IMR-90 (cell line): ENCODE measurements around the gene TMCC1. TPM values are rescaled to one million over a fixed set of nuclear protein-coding genes. Genes with fewer than 3 reads are reported as not detected.

Experiments used
- ATAC-seq: fragments of 200-7000 bp; cut with Tn5 transposase; 2 replicates; pipeline ENCODE4 v1.9.1; 2020; ENCODE audit warnings: low read depth, mild to moderate bottlenecking, moderate library complexity
- BruUV-seq: library from RNA; stranded (reverse); fragments of 400-500 nt; replicated peaks from 2 replicates; lab custom pipeline; 2021; lab: Mats Ljungman, UMichigan
- CTCF ChIA-PET: fragments of 300-600 bp; formaldehyde crosslinking; extraction: SDS; loops from one replicate; lab custom pipeline; 2021; ENCODE audit warnings: antibody characterized with exemption; lab: Yijun Ruan, JAX
- POLR2A ChIA-PET: fragments of 300-600 bp; sonication (Branson Sonifier 250); formaldehyde crosslinking; loops from one replicate; lab custom pipeline; 2022; ENCODE audit warnings: antibody characterized with exemption; ENCODE audit not compliant: unreplicated experiment; lab: Charles Lee
- DNase-seq: peaks from one replicate; pipeline ENCODE4 v3.0.0; 2013
- H2AFZ ChIP-seq: replicated peaks from 2 replicates; pipeline ENCODE3; 2013; ENCODE audit warnings: low read length, mild to moderate bottlenecking; ENCODE audit not compliant: poor library complexity
- H2AK5ac ChIP-seq: 2 replicates; pipeline ENCODE4 v1.6.1; 2013; ENCODE audit warnings: low read depth, low read length, inconsistent platforms
- H2AK9ac ChIP-seq: replicated peaks from 2 replicates; pipeline ENCODE3; 2013; ENCODE audit warnings: mild to moderate bottlenecking, low read depth, low read length, moderate library complexity; ENCODE audit not compliant: poor library complexity
- H2BK120ac ChIP-seq: 2 replicates; pipeline ENCODE4 v1.6.1; 2013; ENCODE audit warnings: low read depth, low read length, inconsistent platforms
- H2BK15ac ChIP-seq: 3 replicates; pipeline ENCODE4 v1.6.1; 2013; ENCODE audit warnings: low read depth, low read length, inconsistent platforms
- H2BK20ac ChIP-seq: 2 replicates; pipeline ENCODE4 v1.6.1; 2013; ENCODE audit warnings: low read depth, mild to moderate bottlenecking, inconsistent platforms, low read length, moderate library complexity
- H2BK5ac ChIP-seq: 2 replicates; pipeline ENCODE4 v1.6.1; 2013; ENCODE audit warnings: mild to moderate bottlenecking, low read depth, low read length, inconsistent platforms; ENCODE audit not compliant: poor library complexity, severe bottlenecking
- H3K14ac ChIP-seq: replicated peaks from 2 replicates; pipeline ENCODE4 v1.6.1; 2013; ENCODE audit warnings: low read depth, low read length, inconsistent platforms
- H3K18ac ChIP-seq: 2 replicates; pipeline ENCODE4 v1.6.1; 2013; ENCODE audit warnings: low read depth, low read length, control low read depth
- H3K23ac ChIP-seq: 2 replicates; pipeline ENCODE4 v1.6.1; 2013; ENCODE audit warnings: low read depth, low read length, inconsistent platforms
- H3K27ac ChIP-seq: 2 replicates; pipeline ENCODE4 v1.5.1; 2013; ENCODE audit warnings: mild to moderate bottlenecking, control low read depth, low read length; ENCODE audit not compliant: insufficient read depth
- H3K27me3 ChIP-seq: 2 replicates; pipeline ENCODE4 v1.6.1; 2013; ENCODE audit warnings: low read length; ENCODE audit not compliant: control insufficient read depth, insufficient read depth
- H3K36me3 ChIP-seq: 2 replicates; pipeline ENCODE4 v1.6.1; 2013; ENCODE audit warnings: low read length, mixed read lengths; ENCODE audit not compliant: control insufficient read depth, insufficient read depth
- H3K4ac ChIP-seq: 2 replicates; pipeline ENCODE4 v1.6.1; 2013; ENCODE audit warnings: low read depth, low read length, inconsistent platforms
- H3K4me1 ChIP-seq: 2 replicates; pipeline ENCODE4 v1.6.1; 2013; ENCODE audit warnings: low read length, mixed read lengths; ENCODE audit not compliant: control insufficient read depth, insufficient read depth
- H3K4me2 ChIP-seq: 2 replicates; pipeline ENCODE4 v1.6.1; 2013; ENCODE audit warnings: low read depth, mild to moderate bottlenecking, control low read depth, low read length, moderate library complexity
- H3K4me3 ChIP-seq: 2 replicates; pipeline ENCODE4 v1.5.1; 2013; ENCODE audit warnings: low read depth, mild to moderate bottlenecking, control low read depth, low read length, moderate library complexity; ENCODE audit not compliant: insufficient read depth
- H3K56ac ChIP-seq: 2 replicates; pipeline ENCODE4 v1.6.1; 2013; ENCODE audit warnings: low read length, inconsistent platforms; ENCODE audit not compliant: insufficient read depth; ENCODE audit errors: extremely low read depth
- H3K79me1 ChIP-seq, 2 experiments: 2 replicates each; pipeline ENCODE4 v1.6.1; 2013; ENCODE audit warnings: low read length in 2 of 2, inconsistent platforms in 1 of 2, low read depth in 1 of 2
- H3K9ac ChIP-seq: 2 replicates; pipeline ENCODE4 v1.6.1; 2013; ENCODE audit warnings: low read depth, low read length, control low read depth
- H3K9me1 ChIP-seq: 2 replicates; pipeline ENCODE4 v1.6.1; 2013; ENCODE audit warnings: low read length, inconsistent platforms; ENCODE audit not compliant: insufficient read depth
- H3K9me3 ChIP-seq: 2 replicates; pipeline ENCODE4 v1.6.1; 2013; ENCODE audit warnings: low read length; ENCODE audit not compliant: control insufficient read depth, insufficient read depth
- H4K20me1 ChIP-seq: 2 replicates; pipeline ENCODE4 v1.6.1; 2013; ENCODE audit warnings: low read length, inconsistent platforms; ENCODE audit not compliant: insufficient read depth
- H4K5ac ChIP-seq: 2 replicates; pipeline ENCODE4 v1.6.1; 2013; ENCODE audit warnings: mild to moderate bottlenecking, low read depth, low read length, control low read depth
- H4K8ac ChIP-seq, 2 experiments: 2 replicates each; pipeline ENCODE4 v1.6.1; 2013; ENCODE audit warnings: low read depth in 2 of 2, low read length in 2 of 2, control low read depth in 1 of 2, inconsistent platforms in 1 of 2
- H4K91ac ChIP-seq: 2 replicates; pipeline ENCODE4 v1.6.1; 2013; ENCODE audit warnings: low read depth, low read length, inconsistent platforms; ENCODE audit not compliant: insufficient read depth
- BHLHE40 ChIP-seq: fragments of 150-350 bp; IDR thresholded peaks from 2 replicates; pipeline ENCODE4 v1.6.1; 2016; ENCODE audit warnings: mild to moderate bottlenecking, low read depth, low read length
- CEBPB ChIP-seq: IDR thresholded peaks from 2 replicates; pipeline ENCODE4 v1.6.1; 2012; ENCODE audit warnings: low read depth, low read length, improper control_type of control experiment
- FOS ChIP-seq: fragments of 150-350 bp; IDR thresholded peaks from 2 replicates; pipeline ENCODE4 v1.6.1; 2016; ENCODE audit warnings: low read depth, low read length
- MAFK ChIP-seq: IDR thresholded peaks from 2 replicates; pipeline ENCODE4 v1.6.1; 2012; ENCODE audit warnings: low read depth, low read length, improper control_type of control experiment
- MAZ ChIP-seq: IDR thresholded peaks from 2 replicates; pipeline ENCODE4 v1.6.1; 2012; ENCODE audit warnings: low read depth, mild to moderate bottlenecking, low read length, improper control_type of control experiment, moderate library complexity, borderline replicate concordance
- NFE2L2 ChIP-seq: fragments of 150-350 bp; IDR thresholded peaks from 2 replicates; pipeline ENCODE4 v1.6.1; 2016; ENCODE audit warnings: low read depth, mild to moderate bottlenecking, low read length
- POLR2A ChIP-seq: IDR thresholded peaks from 2 replicates; pipeline ENCODE4 v1.6.1; 2012; ENCODE audit warnings: mild to moderate bottlenecking, low read depth, low read length
- RAD21 ChIP-seq: IDR thresholded peaks from 2 replicates; pipeline ENCODE4 v1.6.1; 2012; ENCODE audit warnings: low read length, improper control_type of control experiment
- RCOR1 ChIP-seq: IDR thresholded peaks from 2 replicates; pipeline ENCODE4 v1.6.1; 2012; ENCODE audit warnings: mild to moderate bottlenecking, low read length, improper control_type of control experiment; ENCODE audit not compliant: insufficient replicate concordance
- RFX5 ChIP-seq: IDR thresholded peaks from 2 replicates; pipeline ENCODE4 v1.8.0; 2012; ENCODE audit warnings: low read depth, mild to moderate bottlenecking, low read length, moderate library complexity
- SMC3 ChIP-seq: fragments of 150-350 bp; IDR thresholded peaks from 2 replicates; pipeline ENCODE4 v1.6.1; 2016; ENCODE audit warnings: low read depth, mild to moderate bottlenecking, antibody characterized with exemption, low read length, moderate library complexity
- WGBS, 2 experiments: methylation state at CpG; one replicate each; pipeline versions ENCODE4 v1.1.5 to v1.1.7; 2013; ENCODE audit warnings: missing lambda C conversion rate in 2 of 2; ENCODE audit not compliant: insufficient read length in 1 of 2; ENCODE audit errors: extremely low coverage in 2 of 2; 5-methylcytosine and 5-hydroxymethylcytosine counted together
- dilution Hi-C: fragments of 300-500 bp; cut with HindIII; formaldehyde crosslinking; loops from one replicate; pipeline ENCODE4 v1.14.3; 2018; ENCODE audit warnings: low sequenced_read_pairs; ENCODE audit not compliant: unreplicated experiment
- in situ Hi-C: fragments of 300-500 bp; cut with MboI; formaldehyde crosslinking; loops from 3 replicates; pipeline ENCODE4 v1.14.3; 2019; ENCODE audit warnings: low sequenced_read_pairs, inconsistent platforms, mixed read lengths
- intact Hi-C: fragments of 100-400 bp; cut with micrococcal nuclease; formaldehyde crosslinking; loops from 2 replicates; pipeline ENCODE4 v1.10.0; 2022
- polyA plus RNA-seq, 3 experiments: library from polyadenylated mRNA; depleted of rRNA; stranded (reverse); fragments of >200 nt; gene quantifications; 2 replicates each; pipeline ENCODE4 v1.2.3, GENCODE V29; 2012; ENCODE audit warnings: low replicate concordance in 1 of 3
- total RNA-seq: library from RNA; depleted of rRNA; stranded (reverse); fragments of >200 nt; gene quantifications from 2 replicates; pipeline ENCODE4 v1.2.3, GENCODE V29; 2012

TMCC1 gene
- total and polyA plus RNA-seq, 2 of the 4 experiments (the other 2 are of a cell fraction), result 5.0 to 7.3 TPM

DNA sequence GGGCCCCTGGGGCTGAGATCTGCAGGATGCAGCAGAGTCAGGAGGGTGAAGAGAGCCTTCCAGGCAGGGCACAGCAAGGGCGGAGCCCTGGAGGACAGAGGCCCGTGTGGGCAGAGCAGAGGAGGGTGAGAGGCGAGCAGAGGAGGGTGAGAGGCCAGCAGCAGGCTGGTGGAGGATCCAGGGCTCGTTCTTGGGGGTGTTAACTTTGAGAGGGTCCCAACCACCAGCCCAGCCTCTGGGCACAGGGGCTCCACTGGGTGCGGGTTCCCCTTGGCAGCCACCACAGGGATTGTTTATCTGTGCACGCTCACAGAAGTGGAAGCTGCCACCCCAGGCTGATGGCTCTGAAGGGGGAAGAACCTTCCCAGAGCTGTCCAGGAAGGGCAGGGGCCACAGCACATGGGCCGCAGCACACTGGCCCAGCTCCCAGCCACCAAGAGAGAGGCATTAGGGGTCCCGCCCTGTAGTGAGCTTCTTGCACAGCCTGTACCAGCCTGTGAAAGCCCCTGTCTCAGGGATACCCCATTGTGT is 277.7 kb downstream of the TMCC1 start:
- Histone ChIP-seq H4K5ac (no peak overlapping the region), H3K36me3 (no peaks in the 10 kb centered on the region), H3K9me1 (peaks cover 16% of the 10 kb centered on the region), H3K79me1 (no peaks in the 10 kb centered on the region; a peak in 1 of 4 replicates), H2AFZ (peak overlapping the region; percentile 75), H4K91ac (no peak overlapping the region), H2BK120ac (no peak overlapping the region), H2BK15ac (no peak overlapping the region), H3K4me1 (peaks cover 12% of the 10 kb centered on the region), H2AK9ac (no peak overlapping the region), H3K4ac (no peak overlapping the region), H2BK5ac (no peak overlapping the region), H4K8ac (no peak overlapping the region), H3K56ac (no peak overlapping the region), H3K27me3 (no peaks in the 10 kb centered on the region), H3K27ac (no peak overlapping the region), H4K20me1 (no peaks in the 10 kb centered on the region), H2AK5ac (peak overlapping the region; percentile 54; the same call in 1 of the 2 replicates), H3K18ac (no peak overlapping the region), H3K14ac (no peak overlapping the region; the same call in 1 of the 2 replicates), H3K9me3 (no peaks in the 10 kb centered on the region), H3K4me2 (no peak overlapping the region), H2BK20ac (no peak overlapping the region), H3K23ac (no peak overlapping the region), H3K4me3 (no peak overlapping the region), H3K9ac (no peak overlapping the region)
- ChIA-PET POLR2A (no interaction called here), CTCF (no interaction called here)
- dilution Hi-C loops (no loop called here), intact Hi-C loops (no loop called here), in situ Hi-C loops (loop anchor here (25.0 kb wide), 1 partner anchor 229 kb away; no protein-coding TSS in a partner anchor)
- TF ChIP-seq RCOR1 (no peak), RFX5 (no peak), SMC3 (no peak), MAFK (no peak), RAD21 (no peak), MAZ (no peak), POLR2A (no peak), FOS (no peak), NFE2L2 (no peak), CEBPB (no peak), BHLHE40 (no peak)
- ATAC-seq (no peak), DNase-seq (no peak)
- no TSS peak for BruUV-seq
- WGBS, 2 experiments, result 100% methylated on average over 1 of the region's 8 CpGs; no CpG with 5 or more reads in 1 of the 2 experiments
